GM21717 (cell line): Measurements from ENCODE around the gene LINC01488.

Experiments used
- ATAC-seq: cut with Tn5 transposase; IDR thresholded peaks from one replicate; pipeline ENCODE4 v1.9.1; 2021; ENCODE audit warnings: mild to moderate bottlenecking, moderate library complexity; ENCODE audit not compliant: unreplicated experiment

LINC01488 gene

DNA sequence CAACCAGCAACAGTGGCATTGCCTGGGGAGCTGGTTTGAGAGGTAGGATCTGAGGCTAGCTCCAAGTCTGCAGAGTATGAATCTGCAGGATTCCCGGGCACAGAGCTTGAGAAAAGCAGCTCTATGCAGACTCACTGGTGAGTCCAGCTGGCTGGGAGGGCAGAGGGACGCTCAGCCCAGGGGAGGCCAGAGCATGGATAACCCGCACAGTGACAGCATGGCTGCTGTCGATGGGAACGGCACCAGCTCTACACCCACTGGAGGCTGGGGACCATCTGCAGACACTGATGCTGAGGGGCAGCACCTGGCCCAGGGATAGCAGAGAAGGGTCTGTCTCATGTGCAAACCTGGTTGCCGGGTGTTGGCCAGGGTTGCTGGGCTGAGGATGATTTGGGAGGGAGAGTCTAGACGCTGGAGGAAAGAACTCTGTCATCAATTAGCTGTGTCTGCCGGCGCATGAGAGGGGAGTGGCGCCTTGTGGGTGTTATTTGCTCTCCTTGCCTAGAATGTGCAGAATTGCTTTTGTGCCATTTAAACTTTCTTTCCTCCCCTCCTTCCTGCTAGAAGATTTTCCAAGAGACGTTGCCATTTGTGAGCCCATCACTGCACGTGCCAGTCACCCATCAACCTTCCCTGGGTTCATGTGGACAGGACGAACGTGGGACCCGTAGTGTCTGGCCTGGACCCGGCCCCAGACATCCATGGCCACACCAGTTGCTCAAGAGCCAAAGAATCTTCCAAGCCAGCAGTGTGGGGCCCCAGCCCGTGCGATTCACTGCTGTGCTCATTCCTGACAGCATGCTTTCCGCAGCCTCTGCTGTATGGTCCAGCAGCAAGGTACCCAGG lies 19.1 kb upstream of the LINC01488 start:
- ATAC-seq: no peak

- no peak for ATAC-seq
These were observed 18.1 kb upstream of the LINC01488 start for GRCh38 chr11:69463181-69463994.

DNA sequence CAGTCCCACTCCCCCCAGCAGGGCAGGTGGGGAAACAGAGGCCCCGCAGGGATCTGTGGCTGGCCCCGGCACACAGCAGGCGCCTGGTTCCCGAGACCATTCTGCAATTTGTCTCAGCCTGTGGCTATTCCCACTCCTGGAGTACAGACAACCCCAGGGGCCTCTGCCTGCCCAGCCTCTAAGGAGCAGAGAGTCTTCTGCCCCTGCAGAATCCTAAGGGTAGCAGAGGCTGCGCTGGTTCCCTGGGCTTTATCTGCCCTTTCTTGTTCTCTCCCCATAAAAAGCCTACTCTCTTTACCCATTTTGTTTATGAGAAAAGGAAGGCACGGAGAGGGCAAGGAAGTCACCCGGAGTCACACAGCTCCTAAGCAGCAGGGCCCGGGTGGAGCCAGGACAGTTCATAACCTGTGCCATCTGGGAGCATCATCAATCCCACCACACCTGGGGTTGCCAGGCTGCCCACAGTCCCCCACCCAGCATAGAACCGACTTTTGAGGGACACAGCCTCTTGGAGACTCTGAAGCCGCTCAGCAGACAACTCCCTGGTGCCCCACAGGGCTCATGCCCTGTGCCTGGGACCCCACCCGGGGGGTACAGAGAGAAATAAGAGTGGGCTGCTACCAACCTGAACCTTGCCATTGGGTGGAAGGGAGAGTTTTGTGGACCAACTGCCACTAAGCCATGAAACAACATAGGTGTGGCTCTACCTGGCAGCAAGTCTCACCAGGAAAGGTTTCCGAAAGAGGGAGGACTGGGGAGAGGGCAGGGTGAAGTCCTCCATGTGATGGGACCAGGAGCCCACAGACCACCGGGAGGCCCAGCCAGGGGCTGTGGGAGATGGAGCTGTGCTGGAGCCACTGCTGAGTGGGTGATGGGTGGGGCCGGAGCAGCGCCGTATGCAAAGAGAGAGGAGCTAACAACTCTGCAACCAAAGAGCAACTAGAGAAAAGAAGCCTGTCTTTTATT lies 17.2 kb upstream of the LINC01488 start:
- ATAC-seq: no peak

DNA sequence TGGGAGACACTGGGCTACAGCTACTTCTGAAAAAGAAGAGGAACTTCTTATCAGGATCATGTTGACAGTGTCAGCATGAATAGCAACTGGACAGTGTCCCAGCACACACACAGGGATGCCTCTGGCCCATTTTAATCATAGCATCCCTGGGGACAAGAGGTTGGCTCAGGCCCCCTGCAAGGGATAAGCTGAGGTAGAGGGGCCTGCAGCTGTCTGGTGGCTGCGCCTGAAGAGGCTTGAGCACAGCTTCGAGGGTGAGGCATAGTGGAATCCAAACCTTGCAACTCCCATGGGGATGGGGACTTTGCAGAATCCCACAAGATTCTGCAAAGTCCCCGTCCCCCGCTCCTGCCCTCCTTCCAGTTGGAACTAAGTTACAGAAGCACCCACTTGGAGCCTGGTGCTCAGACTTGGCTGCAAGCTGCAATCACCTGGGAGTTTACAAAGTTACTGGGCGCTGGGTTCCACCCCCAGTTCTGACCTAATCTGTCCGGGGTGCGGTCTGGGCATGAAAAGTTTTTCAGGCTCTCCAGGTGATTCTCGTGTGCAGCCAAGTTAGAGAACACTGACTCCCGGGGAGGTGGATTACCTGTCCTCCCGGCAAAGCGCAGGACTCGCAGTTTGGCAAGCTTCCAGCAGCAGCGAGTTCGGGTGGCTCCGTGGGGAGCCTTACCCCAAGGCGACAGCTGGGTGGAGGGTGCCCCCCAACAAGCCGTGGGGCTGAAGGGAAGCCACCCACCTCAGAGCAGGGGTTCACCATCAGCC lies 16.0 kb upstream of the LINC01488 start:
- no peak for ATAC-seq

- no peak for ATAC-seq
These were observed 15.4 kb upstream of the LINC01488 start for GRCh38 chr11:69466039-69466438.

DNA sequence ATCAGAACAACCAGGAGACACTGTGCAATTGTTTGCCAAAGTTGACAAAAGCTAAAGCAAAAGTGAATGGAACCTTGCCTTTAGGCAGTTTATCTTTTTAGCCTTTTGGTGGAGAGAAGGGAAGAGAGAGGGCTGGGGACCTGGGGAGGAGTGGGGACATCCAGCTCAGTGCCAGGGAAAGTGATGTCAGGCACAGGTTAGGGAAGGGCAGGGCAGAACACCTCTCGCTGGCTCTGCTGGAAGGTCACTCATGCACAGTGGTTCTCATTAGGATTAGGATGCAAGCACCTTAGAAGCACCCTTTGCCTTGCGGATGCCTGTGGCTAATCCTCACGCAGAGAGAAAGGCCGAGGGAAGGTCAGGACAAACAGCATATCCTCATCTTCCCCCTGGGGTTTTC lies 14.3 kb upstream of the LINC01488 start:
- no peak for ATAC-seq

- no peak for ATAC-seq
These were observed 13.8 kb upstream of the LINC01488 start for GRCh38 chr11:69467646-69468045.

- no peak for ATAC-seq
These were observed 13.2 kb upstream of the LINC01488 start for GRCh38 chr11:69468221-69468620.

GRCh38 chr11:69468911-69469885 lies 12.3 kb upstream of the LINC01488 start:
- ATAC-seq: no peak

- ATAC-seq: no peak
These were observed 11.2 kb upstream of the LINC01488 start for GRCh38 chr11:69470301-69470700.

- no peak for ATAC-seq
These were observed 10.4 kb upstream of the LINC01488 start for GRCh38 chr11:69470793-69471728.

GRCh38 chr11:69471729-69472540 lies 9.5 kb upstream of the LINC01488 start:
- ATAC-seq: no peak

DNA sequence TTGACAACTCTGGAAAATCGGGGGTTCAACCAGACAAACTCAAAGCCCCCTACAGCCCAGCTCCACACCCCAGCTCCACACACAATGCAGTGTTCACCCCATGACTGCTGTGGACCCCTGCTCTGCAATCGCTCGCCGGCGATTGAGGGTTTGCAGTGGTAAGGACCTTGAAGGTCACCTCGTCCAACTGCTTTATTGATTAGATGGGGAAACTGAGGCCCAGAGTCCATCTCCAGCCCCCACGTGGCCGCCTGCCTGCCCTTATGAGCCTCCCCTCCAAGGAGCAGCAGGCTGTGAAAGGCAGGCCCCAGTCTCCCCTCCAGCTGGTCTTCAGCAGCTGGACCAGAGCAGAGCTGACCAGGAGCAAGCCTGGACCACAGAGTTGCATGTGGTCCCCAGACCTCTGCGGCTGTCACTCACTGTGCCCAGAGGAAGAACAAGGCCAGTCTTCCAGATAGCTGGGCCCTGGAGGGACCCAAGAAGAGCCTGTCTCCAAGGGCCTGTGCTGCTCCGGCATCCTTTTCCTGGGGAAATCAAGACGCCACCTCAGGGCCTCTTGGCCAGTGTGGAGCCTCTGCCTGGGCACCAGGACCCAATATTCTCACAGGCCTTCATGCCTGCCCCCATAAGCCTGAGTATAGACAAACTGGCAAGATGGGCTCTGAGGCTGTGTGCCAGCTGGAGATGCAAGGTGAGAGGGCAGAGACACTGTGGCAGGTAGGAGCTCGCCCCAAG lies 8.8 kb upstream of the LINC01488 start:
- no peak for ATAC-seq

- ATAC-seq: no peak
These were observed 8.1 kb upstream of the LINC01488 start for GRCh38 chr11:69473276-69473845.

DNA sequence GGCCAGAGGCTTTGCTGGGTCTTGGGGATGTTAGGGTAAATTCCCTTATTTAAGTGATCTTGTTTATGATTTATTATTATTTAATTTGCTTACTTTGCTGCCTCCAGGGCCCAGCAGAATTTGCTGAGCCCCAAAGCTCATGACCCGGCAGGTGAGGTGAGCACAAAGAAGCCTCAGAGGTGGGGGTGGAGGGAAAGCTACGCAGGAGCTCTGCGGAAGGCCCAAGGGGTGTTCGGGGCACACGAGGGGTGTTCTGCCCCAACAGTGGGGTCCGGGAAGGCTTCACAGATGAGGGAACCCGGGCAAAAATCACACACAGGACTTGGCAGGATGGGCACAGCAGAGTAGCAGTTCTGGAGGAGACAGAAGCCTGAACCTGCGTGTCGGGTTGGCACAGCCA lies 6.7 kb upstream of the LINC01488 start:
- ATAC-seq: no peak
